COLO829 (cell line): ENCODE measurements around the gene STRIP2.
"Not testable (repeated sequence)": the region's sequence is repeated elsewhere in the genome, so short reads cannot be mapped to it uniquely, and the experiment has no call there.

Experiments used
- DNase-seq: peaks from one replicate; pipeline ENCODE4 v3.0.0; 2012; ENCODE audit warnings: low spot score

Gene STRIP2

DNA sequence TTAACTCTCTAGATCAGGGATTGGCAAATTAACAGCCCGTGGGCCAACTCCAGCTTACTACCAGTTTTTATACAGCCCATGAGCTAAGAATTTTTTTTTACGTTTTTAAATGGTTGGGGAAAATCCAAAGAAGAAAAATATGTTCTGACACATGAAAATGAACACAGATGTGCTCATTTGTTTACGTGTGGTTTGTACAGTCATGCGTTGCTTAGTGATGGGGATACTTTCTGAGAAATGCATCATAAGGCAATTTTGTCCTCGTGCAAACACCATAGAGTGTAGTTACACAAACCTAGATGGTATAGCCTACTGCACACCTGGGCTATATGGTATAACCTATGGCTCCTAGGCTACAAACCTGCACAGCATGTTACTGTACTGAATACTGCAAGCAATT, 59.8 kb downstream of the STRIP2 start:
- DNase-seq = no peak

DNA sequence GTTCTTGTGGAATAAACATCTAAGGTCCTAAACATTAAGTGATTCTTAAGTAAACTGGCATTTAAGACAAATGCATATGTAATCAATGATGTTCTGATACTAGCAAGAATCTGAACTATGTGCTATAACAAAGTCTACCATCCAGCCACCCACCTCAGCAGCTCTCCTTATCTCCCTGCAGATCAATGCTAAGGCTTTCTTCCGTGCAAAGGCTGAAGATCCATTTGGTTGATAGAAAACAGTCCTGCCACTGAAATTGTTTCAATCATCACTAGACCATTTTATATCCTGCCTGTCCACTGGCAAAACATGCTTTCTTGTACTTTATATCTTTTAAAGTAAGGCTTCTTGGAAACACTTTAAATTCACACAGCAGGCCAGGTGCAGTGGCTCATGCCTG, 61.8 kb downstream of the STRIP2 start:
- no peak for DNase-seq

- no peak for DNase-seq
Measured at GRCh38 chr7:129496653-129497052, 62.4 kb downstream of the STRIP2 start.

DNA sequence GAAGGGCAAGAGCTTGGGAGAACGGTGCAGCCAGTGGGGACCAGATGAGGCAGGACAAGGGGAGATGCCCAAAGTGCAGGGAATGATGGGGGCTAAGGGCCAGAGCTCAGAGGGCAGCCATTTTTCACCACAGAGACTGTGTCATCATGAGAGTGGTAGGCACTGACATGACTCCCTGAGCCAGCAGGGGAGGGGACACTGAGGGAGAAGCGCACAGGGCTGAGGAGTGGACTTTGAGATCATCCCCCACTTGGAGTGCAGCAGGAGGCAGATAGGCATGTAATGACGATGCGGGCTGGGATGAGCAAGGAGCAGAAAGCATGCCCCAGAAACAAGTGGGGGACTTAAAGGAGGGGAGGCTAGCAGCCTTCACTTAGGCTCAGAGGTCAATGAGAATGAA, 62.9 kb downstream of the STRIP2 start:
- DNase-seq = no peak

GRCh38 chr7:129498021-129498420, 63.8 kb downstream of the STRIP2 start:
- no peak for DNase-seq

DNA sequence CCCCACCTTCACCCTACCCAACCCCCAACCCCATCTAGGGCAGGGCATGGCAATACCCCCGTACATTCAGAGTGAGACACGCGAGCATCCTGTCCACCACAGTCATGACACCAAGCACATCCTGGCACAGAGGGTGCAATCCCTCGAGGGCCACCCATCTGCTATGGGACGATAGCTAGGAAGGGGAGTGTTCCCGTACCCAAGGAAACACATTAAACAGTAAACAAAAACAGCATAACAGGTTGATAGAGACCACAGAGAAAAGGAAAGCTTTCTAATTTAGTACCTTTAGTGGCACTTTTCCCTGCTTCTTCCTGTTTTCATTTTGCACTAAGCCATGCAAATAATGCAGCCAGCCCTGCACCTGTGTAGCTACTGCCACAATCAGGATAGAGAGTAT, 65.8 kb downstream of the STRIP2 start:
- no peak for DNase-seq

- peak; percentile 92 for DNase-seq
Measured at GRCh38 chr7:129501760-129502707, 67.8 kb downstream of the STRIP2 start, which contains the start of gene SMKR1. Gene SMKR1 (plus strand): TSS chr7:129502531. CDS start chr7:129502825, 294 bp downstream.

DNA sequence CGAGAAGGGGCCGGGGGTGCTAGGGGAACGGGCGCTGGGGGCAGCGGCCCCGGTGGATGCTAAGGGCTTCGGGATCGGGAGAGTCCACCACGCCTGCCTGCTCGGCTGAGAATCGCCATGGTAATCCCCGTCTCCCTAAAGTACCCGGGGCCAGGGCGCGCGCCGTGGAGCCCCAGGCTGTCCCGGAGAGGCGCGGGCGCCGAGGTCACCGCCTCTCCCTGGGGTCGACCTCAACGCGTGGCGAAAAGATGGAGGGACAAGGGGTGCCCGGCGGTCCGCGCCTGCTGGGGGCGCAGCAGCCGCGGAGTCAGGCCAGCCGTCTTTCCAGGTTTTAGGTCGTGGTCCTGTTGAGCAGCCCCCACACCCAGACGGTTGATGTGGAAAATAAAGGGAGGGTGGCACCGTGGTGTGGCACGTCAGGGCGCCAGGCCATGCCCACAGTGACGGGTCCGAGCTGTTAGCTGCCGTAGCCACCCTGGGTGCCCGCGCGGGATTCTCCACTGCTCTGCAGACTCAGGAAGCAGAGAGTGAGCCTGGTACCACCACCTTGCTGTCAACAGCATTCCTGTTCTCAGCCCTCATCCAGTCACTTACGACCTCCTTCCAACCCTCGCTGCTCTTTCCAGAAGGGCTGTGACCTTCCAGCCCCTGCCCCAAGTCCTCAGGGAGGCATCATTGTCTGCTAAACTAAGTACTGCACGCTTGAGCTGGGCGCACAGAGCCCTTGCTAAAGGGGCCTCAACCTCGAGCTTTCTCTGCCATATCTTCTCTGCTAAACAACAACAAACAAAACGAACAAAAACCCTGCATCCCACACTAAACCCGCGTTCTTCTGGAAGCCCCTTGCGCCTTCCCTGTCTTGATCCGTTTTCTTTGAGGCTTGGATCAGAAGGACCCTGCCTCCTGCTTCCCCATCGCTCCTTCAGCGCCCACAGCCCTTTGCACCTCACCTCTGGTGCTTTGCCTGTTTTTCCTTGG, 68.8 kb downstream of the STRIP2 start:
- no peak for DNase-seq

DNA sequence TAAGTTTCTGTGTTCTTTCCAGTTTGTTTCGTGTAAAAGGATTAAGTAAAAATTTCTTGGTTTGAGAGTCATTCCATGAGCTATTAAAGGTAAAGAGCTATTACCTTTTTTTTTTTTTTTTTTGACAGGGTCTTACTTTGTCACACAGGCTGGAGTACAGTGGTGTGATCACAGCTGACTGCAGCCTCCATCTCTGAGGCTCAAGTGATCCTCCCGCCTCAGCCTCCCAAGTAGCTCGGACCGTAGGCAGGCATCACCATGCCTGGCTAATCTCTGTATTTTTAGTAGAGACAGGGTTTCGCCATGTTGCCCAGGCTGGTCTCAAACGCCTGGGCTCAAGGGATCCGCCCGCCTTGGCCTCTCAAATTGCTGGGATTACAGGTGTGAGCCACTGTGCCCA, 69.5 kb downstream of the STRIP2 start:
- DNase-seq = no peak

DNA sequence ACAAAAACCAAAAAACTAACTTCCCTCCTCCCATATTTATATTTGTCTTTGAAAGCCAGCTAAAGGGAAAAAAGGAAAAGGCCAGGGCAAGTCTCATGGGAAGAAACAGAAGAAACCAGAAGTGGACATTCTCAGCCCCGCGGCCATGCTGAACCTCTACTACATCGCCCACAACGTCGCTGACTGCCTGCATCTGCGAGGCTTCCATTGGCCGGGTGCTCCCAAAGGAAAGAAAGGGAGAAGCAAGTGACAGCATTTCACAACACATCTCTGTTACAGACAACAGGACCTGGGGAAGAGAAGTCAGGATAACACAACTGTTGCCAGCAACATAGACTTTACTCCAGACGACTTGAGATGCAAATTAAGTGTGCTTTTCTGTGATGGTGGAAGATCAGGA, 78.0 kb downstream of the STRIP2 start:
- no peak for DNase-seq

DNA sequence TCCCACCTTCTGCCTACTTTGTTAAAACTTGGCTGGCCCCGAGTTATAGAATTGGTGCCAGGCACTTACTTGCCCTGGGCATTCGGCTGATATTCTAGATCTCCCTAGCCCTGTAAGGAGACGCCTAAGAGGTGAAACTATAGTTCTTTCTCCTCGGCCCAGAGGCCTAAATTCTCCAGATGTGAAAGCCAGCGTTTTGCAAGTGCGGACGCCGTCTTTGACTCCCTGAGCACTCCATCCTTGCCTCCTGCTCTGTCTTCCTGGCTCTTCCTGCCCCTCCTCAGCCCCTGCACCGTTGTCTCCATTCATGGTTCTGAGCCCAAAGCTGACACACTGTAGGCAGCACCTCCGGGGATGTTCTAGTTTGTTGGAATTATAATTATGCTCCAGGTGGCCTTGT, 79.3 kb downstream of the STRIP2 start:
- no peak for DNase-seq

DNA sequence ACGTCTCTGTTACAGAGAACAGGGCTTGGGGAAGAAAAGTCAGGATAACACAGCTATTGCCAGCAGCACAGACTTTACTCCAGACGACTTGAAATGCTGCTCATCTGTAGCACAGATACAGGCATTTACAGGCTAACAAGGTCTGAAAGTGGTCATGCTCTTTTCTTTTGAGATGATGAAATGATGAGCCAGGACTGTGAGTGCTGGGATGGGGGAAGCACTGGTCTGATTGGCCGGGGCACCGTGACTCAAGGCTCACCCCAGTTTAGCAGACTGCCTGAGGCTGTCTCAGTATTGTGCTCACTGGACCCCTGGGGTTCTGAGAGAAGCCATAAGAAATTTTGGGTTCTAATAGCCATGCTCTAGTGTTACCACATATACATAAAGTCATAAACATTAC, 80.5 kb downstream of the STRIP2 start:
- no peak for DNase-seq

GRCh38 chr7:129515381-129515780, 81.1 kb downstream of the STRIP2 start:
- DNase-seq = no peak

- DNase-seq = no peak
Measured at GRCh38 chr7:129517931-129518330, 83.7 kb downstream of the STRIP2 start.

- DNase-seq = no peak
Measured at GRCh38 chr7:129519464-129519863, 85.2 kb downstream of the STRIP2 start.

DNA sequence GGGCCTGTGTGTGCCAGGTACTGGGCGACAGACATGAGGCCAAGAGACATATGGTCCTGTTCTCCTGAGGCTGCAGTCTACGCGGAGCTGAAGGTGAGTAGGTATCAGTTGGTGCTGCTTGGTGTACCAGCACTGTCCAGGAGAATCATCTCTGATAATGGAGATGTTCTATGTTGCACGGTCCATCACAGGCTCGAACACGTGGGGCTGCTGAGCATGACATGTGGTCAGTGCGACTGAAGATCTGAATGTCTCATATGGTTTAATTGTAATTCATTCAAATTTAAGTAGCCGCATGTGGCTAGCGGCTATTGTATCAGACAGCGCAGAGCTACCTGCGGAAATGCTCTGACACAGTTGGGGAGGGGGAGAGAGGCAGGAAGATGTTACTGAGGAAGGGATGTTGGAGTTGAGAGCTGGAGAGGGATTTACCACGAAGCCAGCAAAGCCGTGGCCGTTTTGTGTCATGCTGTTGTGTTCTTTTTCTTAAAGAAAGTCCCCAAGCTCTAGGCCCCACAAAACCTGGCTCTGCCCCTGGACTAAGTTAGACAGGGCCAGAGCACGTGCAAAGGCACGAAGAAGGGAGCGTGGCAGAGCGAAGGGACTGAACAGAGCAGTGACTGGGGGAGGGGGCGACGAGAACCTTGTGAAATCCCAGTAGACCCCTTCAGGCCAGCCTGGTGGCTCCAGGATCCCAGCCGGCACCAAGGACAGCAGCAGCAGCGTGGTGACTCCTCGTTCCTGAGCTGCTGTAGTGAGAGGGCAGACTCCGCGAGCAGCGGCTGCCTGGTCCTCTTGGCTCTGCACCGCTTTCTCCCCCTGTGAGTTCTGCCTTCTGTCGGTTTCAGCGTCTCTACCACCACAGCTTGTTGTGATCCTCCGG, 88.1 kb downstream of the STRIP2 start:
- no peak for DNase-seq

DNA sequence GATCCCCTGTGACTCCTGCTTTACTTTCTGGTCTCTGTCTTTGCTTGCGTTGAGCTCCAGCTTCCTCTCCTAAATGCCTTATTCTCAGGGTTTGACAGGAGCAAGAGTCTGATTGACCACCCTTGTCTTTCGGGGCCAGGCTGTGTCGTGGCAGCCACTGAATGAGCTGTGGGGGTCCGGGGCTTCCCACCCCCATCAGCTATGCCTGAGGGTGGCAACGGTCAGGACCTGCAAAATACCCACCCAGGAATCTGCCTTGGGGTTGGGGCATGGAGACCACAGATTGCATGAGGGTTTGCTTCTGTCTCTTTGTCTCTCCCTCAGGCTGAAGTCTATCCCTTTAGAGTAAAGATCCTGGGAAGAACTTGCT, 88.7 kb downstream of the STRIP2 start:
- no peak for DNase-seq

DNA sequence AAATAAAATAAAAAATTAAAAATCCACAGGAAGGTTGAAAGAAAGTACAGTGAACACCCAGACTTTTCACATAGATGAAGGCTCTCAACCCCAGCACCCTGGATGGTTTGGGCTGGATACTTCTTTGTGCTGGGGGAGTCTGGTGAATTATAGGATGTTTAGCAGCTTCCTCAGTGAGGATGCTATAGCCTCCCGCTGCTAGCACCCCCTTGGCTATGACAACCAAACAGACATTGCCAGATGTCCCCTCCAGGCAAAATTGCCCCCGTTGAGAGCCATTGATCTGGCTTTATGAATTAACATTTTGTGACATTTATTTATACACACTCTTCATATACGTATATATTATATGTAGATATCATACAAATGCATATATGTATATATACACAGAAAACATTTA, 89.7 kb downstream of the STRIP2 start:
- DNase-seq = no peak

DNA sequence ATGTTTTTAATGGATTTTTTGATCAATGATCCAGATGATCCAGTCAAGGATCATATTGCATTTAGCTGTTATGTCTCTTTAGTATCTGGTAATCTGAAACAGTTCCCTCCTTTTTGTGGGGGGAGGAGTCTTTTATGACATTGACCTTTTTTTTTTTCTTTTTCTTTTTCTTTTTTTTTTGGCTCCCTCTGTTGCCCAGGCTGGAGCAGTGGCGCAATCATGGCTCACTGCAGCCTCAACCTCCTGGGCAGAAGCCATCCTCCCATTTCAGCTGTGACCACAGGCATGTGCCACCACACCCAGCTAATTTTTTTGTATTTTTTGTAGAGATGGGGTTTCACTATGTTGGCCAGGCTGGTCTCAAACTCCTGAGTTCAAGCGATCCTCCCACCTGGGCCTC, 90.2 kb downstream of the STRIP2 start:
- DNase-seq = not testable (repeated sequence)

DNA sequence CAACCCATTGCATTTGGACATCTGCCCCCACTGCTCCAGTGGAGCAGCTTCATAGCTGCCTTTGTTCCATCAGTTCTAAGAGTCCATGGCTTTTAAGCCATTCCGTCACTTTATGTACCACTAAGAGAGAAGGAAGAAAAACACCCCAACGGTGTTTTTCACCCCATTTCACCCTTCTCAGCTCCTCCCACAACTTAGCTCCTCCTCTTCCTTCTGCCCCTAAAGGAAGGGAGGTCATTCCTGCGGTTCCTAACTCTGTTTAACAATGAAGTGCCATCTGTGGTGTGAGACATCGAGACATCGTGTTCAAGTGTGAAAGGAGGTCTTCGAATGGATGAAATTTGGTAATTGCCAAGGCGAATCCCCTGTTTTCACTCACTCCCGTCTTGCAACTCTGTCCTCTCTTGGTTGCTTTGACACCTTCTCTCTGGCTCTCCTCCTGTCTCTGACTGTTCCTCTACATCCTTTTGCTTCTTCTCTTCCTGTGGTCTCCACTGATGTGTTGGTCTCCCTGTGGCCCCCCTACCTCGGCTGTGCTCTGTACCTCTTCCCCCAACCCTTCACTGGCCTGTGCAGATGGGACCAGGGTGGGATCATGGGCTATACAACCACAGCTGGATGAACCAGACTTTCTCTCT, 91.1 kb downstream of the STRIP2 start:
- DNase-seq = no peak

DNA sequence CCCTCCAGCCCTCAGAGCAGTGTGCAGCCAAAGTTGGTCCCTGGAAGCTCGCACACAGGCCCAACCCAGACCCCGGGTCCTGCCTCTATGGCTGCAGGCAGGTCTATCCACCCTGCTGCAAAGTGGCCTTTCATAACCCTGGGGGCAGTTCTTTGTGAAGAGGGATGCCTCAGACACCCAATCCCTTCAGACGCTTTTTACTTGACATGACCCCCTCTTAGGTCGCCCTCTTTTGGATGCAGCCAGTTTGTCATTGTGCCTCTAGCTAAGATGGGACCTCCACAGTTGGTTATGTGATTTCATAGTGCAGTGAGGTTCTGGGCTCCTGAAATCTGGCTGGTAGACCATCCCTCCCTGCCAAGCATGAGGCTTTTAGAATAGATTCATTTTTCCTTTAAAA, 95.4 kb downstream of the STRIP2 start:
- no peak for DNase-seq
